Retinal pigment epithelial cell (primary cell): ENCODE measurements around the gene PNPLA3.

Experiments
- DNase-seq: peaks from one replicate; pipeline ENCODE4 v3.0.0-alpha.2; 2010; ENCODE audit warnings: low read depth
- H3K4me3 ChIP-seq: 2 replicates; pipeline ENCODE4 v1.5.1; 2011; ENCODE audit warnings: mild to moderate bottlenecking, low read length, control low read depth, moderate library complexity
- CTCF ChIP-seq: conservative IDR thresholded peaks from 2 replicates; pipeline ENCODE4 v1.5.1; 2011; ENCODE audit warnings: low read depth, low read length, control low read depth, inconsistent platforms

PNPLA3 gene

GRCh38 chr22:43993072-43993760 lies 69.6 kb downstream of the PNPLA3 start:
- DNase-seq, result no peak
- peak; percentile 96 for TF ChIP-seq CTCF
- no peak overlapping the region for H3K4me3 ChIP-seq

GRCh38 chr22:43994006-43994405 lies 70.4 kb downstream of the PNPLA3 start:
- DNase-seq, result no peak
- H3K4me3 ChIP-seq, result no peak overlapping the region
- TF ChIP-seq CTCF, result no peak

- no peak overlapping the region for H3K4me3 ChIP-seq
- DNase-seq, result no peak
- no peak for TF ChIP-seq CTCF
Measured at GRCh38 chr22:43994416-43994815, 70.8 kb downstream of the PNPLA3 start.

- no peak for TF ChIP-seq CTCF
- no peak overlapping the region for H3K4me3 ChIP-seq
- no peak for DNase-seq
Measured at GRCh38 chr22:43995057-43995685, 71.6 kb downstream of the PNPLA3 start.

- TF ChIP-seq CTCF, result no peak
- no peak overlapping the region for H3K4me3 ChIP-seq
- DNase-seq, result no peak
Measured at GRCh38 chr22:43995798-43996169, 72.2 kb downstream of the PNPLA3 start.

GRCh38 chr22:43996170-43996980 lies 72.8 kb downstream of the PNPLA3 start:
- no peak for TF ChIP-seq CTCF
- no peak for DNase-seq
- H3K4me3 ChIP-seq, result no peak overlapping the region
